ENCODE measurements around the gene ZNF577. TPM values are rescaled to one million over a fixed set of nuclear protein-coding genes. Genes with fewer than 3 reads are reported as not detected.
A peak's percentile ranks its signal among the peaks of the same experiment; 100 is the strongest.
"Not testable (repeated sequence)": the region's sequence is repeated elsewhere in the genome, so short reads cannot be mapped to it uniquely, and the experiment has no call there.

ZNF577 gene
- total RNA-seq, 1 donor from 2014 or later = 11.0 TPM

DNA sequence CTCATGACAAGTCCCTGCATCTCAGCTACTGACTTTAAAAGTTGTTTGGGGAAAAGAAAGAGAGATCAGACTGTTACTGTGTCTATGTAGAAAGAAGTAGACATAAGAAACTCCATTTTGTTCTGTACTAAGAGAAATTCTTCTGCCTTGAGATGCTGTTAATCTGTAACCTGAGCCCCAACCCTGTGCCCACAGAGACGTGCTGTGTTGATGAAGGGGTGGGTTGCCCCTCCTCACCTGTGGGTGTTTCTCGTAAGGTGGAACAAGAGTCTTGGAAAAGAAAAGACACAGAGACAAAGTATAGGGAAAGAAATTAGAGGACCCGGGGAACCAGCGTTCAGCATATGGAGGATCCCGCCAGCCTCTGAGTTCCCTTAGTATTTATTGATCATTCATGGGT lies 20.2 kb upstream of the ZNF577 start:
- H3K9me3 ChIP-seq (ENCODE audit: control insufficient read depth in 3 of 3, low read length in 3 of 3); H3K9ac ChIP-seq (ENCODE audit: low read depth in 1 of 3, low read length in 3 of 3): not testable (repeated sequence)

DNA sequence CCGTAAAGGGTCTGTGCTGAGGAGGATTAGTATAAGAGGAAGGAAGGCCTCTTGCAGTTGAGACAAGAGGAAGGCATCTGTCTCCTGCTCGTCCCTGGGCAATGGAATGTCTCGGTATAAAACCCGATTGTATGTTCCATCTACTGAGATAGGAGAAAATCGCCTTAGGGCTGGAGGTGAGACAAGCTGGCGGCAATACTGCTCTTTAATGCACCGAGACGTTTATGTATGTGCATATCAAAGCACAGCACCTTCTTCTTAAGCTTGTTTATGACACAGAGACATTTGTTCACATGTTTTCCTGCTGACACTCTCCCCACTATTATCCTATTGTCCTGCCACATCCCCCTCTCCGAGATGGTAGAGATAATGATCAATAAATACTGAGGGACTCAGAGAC lies 18.4 kb upstream of the ZNF577 start:
- not testable (repeated sequence) for H3K9me3 ChIP-seq (ENCODE audit: control insufficient read depth in 3 of 3, low read length in 3 of 3); H3K27me3 ChIP-seq (ENCODE audit: control insufficient read depth in 3 of 3, insufficient read depth in 3 of 3, low read length in 3 of 3); H3K4me1 ChIP-seq (ENCODE audit: control insufficient read depth in 3 of 3, insufficient read depth in 3 of 3, low read length in 3 of 3)

More for the DNA sequence above, 20.2 kb upstream of the ZNF577 start:
- H3K27ac ChIP-seq (ENCODE audit: low read depth, low read length); H3K4me3 ChIP-seq (ENCODE audit: low read length in 3 of 3); H3K4me1 ChIP-seq (ENCODE audit: control insufficient read depth in 3 of 3, insufficient read depth in 3 of 3, low read length in 3 of 3); H3K27me3 ChIP-seq (ENCODE audit: control insufficient read depth in 3 of 3, insufficient read depth in 3 of 3, low read length in 3 of 3); H3K36me3 ChIP-seq (ENCODE audit: control insufficient read depth in 3 of 3, insufficient read depth in 3 of 3, low read length in 3 of 3): not testable (repeated sequence)

DNA sequence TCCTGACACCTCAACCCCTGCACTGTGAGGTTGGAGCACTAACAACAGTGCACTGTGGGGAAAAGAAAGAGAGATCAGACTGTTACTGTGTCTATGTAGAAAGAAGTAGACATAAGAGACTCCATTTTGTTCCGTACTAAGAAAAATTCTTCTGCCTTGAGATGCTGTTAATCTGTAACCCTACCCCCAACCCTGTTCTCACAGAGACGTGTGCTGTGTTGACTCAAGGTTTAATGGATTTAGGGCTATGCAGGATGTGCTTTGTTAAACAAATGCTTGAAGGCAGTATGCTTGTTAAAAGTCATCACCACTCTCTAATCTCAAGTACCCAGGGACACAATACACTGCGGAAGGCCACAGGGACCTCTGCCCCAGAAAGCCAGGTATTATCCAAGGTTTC lies 17.9 kb upstream of the ZNF577 start:
- H3K27me3 ChIP-seq (ENCODE audit: control insufficient read depth in 3 of 3, insufficient read depth in 3 of 3, low read length in 3 of 3); H3K36me3 ChIP-seq (ENCODE audit: control insufficient read depth in 3 of 3, insufficient read depth in 3 of 3, low read length in 3 of 3); H3K4me1 ChIP-seq (ENCODE audit: control insufficient read depth in 3 of 3, insufficient read depth in 3 of 3, low read length in 3 of 3); H3K27ac ChIP-seq (ENCODE audit: low read depth, low read length); H3K9ac ChIP-seq (ENCODE audit: low read depth in 1 of 3, low read length in 3 of 3): not testable (repeated sequence)
- H3K4me3 ChIP-seq (ENCODE audit: low read length in 3 of 3) = peak overlapping the region in 1 of 3 donors; percentile 41
- peaks cover 3 to 13% (median 7%) of the 10 kb centered on the region in 3 donors for H3K9me3 ChIP-seq (ENCODE audit: control insufficient read depth in 3 of 3, low read length in 3 of 3)

More for the DNA sequence above, 18.4 kb upstream of the ZNF577 start:
- not testable (repeated sequence) for H3K9ac ChIP-seq (ENCODE audit: low read depth in 1 of 3, low read length in 3 of 3); H3K27ac ChIP-seq (ENCODE audit: low read depth, low read length); H3K4me3 ChIP-seq (ENCODE audit: low read length in 3 of 3); H3K36me3 ChIP-seq (ENCODE audit: control insufficient read depth in 3 of 3, insufficient read depth in 3 of 3, low read length in 3 of 3)

DNA sequence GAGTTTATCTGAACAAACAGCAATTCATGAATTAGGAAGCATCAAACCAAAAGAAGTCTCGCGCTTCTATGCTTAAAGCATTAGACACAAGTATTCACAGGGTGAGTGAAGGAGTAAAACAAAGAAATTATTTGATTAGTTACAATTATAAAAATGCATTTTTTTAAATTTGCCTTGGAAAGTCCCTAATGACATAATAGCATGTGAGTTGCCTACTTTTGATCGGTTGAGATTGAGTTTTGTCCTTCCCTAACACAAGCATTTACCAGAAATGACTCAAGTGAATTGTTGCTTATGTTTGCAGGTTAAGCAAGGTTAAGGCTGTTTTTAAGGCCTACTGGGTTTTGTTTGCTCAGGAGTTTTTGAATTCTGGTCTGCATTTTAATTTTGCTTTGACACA lies 17.5 kb upstream of the ZNF577 start:
- peaks cover 5 to 11% (median 6%) of the 10 kb centered on the region in 3 donors for H3K36me3 ChIP-seq (ENCODE audit: control insufficient read depth in 3 of 3, insufficient read depth in 3 of 3, low read length in 3 of 3)
- peaks cover 5 to 6% (median 5%) of the 10 kb centered on the region in 3 donors for H3K4me1 ChIP-seq (ENCODE audit: control insufficient read depth in 3 of 3, insufficient read depth in 3 of 3, low read length in 3 of 3)
- no peak overlapping the region for H3K27ac ChIP-seq (ENCODE audit: low read depth, low read length)
- H3K27me3 ChIP-seq (ENCODE audit: control insufficient read depth in 3 of 3, insufficient read depth in 3 of 3, low read length in 3 of 3) = peaks cover 3% of the 10 kb centered on the region in 3 donors
- H3K9me3 ChIP-seq (ENCODE audit: control insufficient read depth in 3 of 3, low read length in 3 of 3) = peaks cover 6 to 17% (median 9%) of the 10 kb centered on the region in 3 donors
- H3K4me3 ChIP-seq (ENCODE audit: low read length in 3 of 3) = peak overlapping the region; percentile 92 to 96 (median 94)
- H3K9ac ChIP-seq (ENCODE audit: low read depth in 1 of 3, low read length in 3 of 3) = peak overlapping the region in 1 of 3 donors; percentile 96

DNA sequence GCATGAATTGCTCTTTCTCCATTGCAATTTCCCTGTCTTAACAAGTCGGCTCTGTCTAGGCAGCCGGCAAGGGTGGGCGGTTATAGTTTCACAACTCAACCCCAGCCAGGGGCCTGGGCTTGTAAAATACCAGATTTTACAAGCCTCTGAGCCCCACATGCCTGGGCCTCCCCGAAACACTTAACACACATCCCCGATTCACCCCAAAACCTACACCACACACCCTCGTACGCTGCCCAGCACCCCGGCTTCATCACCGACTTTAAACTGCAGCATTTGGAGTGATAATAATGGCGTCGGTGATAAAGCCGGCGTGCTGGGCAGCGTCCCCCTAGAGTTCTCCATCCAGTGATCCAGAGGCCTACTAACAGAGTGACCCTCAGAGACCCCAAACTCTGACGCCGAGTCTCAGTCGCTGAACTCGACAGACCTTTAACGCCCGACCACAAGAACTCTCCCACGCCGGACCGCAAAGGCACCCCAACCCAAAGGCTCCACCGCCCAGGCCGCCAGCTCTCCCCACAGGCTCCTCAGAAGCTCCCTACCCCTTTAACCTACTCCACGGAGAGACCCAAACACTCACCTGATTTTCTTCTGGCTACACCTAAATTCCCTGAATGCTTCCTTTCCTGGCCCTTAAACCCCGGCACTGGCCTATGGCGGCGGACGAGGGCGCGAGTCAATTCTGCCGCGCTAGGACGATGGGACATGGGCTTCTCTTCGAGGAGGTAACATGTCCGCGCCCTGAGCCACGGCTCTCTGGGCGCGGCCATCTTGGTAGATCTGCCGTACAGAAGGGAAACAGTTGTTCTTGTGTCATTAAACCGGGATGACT lies 16.8 kb upstream of the ZNF577 start, which contains the start of gene ZNF649:
TSS of gene ZNF649 (minus strand) at position 687 of the 835 bp plus-strand sequence. CDS start 4,910 bp downstream, outside the sequence.
- Histone ChIP-seq H3K27me3 (ENCODE audit: control insufficient read depth in 3 of 3, insufficient read depth in 3 of 3, low read length in 3 of 3) (peaks cover 0 to 3% (median 3%) of the 10 kb centered on the region in 3 donors), H3K4me1 (ENCODE audit: control insufficient read depth in 3 of 3, insufficient read depth in 3 of 3, low read length in 3 of 3) (peaks cover 5 to 6% (median 5%) of the 10 kb centered on the region in 3 donors), H3K4me3 (ENCODE audit: low read length in 3 of 3) (peak within 1 kb of the TSS; percentile 92 to 96 (median 94)), H3K27ac (ENCODE audit: low read depth, low read length) (peak within 1 kb of the TSS; percentile 84), H3K9ac (ENCODE audit: low read depth in 1 of 3, low read length in 3 of 3) (peak within 1 kb of the TSS; percentile 95 to 96 (median 96)), H3K36me3 (ENCODE audit: control insufficient read depth in 3 of 3, insufficient read depth in 3 of 3, low read length in 3 of 3) (peaks cover 12 to 18% (median 12%) of the 10 kb centered on the region in 3 donors), H3K9me3 (ENCODE audit: control insufficient read depth in 3 of 3, low read length in 3 of 3) (peaks cover 9 to 21% (median 13%) of the 10 kb centered on the region in 3 donors)

DNA sequence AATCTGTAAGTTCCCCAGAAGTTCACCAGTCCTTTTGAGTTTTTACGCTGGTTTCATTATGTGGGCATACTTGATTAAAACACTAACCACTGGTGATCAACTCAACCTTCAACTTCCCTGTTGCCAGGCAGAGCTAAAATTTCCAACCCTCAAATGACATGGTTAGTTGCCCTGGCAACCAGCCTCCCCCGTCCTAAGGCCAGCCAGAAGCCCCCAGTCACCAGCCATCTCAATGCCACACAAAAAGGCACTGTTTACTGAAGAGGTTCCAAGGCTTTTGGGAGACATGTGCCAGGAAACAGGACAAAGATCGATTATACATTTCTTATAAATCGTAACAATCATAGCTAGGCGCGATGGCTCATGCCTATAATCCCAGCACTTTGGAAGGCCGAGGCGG lies 15.4 kb upstream of the ZNF577 start:
- no peak overlapping the region for H3K9ac ChIP-seq (ENCODE audit: low read depth in 1 of 3, low read length in 3 of 3)
- H3K27me3 ChIP-seq (ENCODE audit: control insufficient read depth in 3 of 3, insufficient read depth in 3 of 3, low read length in 3 of 3) = peaks cover 0 to 3% (median 3%) of the 10 kb centered on the region in 3 donors
- peak overlapping the region in 1 of 3 donors; percentile 17 for H3K4me3 ChIP-seq (ENCODE audit: low read length in 3 of 3)
- H3K9me3 ChIP-seq (ENCODE audit: control insufficient read depth in 3 of 3, low read length in 3 of 3) = peaks cover 9 to 29% (median 16%) of the 10 kb centered on the region in 3 donors
- H3K27ac ChIP-seq (ENCODE audit: low read depth, low read length) = no peak overlapping the region
- H3K36me3 ChIP-seq (ENCODE audit: control insufficient read depth in 3 of 3, insufficient read depth in 3 of 3, low read length in 3 of 3) = peaks cover 23 to 30% (median 23%) of the 10 kb centered on the region in 3 donors
- H3K4me1 ChIP-seq (ENCODE audit: control insufficient read depth in 3 of 3, insufficient read depth in 3 of 3, low read length in 3 of 3) = peaks cover 5 to 6% (median 5%) of the 10 kb centered on the region in 3 donors

DNA sequence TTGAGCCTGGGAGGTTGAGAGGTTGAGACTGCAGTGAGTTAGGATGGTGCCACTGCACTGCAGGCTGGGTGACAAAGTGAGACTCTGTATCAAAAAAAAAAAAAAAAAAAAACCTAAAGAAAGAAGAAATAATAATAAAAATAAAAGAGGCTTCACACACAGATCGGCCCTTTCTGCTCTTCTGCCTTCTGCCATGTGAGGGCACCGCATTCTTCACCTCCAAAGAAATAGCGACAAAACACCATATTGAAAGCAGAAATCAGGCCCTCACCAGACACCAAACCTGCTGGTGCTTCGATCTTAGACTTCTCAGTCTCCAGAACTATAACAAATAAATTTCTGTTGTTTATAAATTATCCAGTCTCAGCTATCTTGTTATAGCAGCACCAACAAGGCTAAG lies 14.1 kb upstream of the ZNF577 start:
- peaks cover 5 to 6% (median 5%) of the 10 kb centered on the region in 3 donors for H3K4me1 ChIP-seq (ENCODE audit: control insufficient read depth in 3 of 3, insufficient read depth in 3 of 3, low read length in 3 of 3)
- H3K27me3 ChIP-seq (ENCODE audit: control insufficient read depth in 3 of 3, insufficient read depth in 3 of 3, low read length in 3 of 3) = no peaks in the 10 kb centered on the region
- no peak overlapping the region for H3K9ac ChIP-seq (ENCODE audit: low read depth in 1 of 3, low read length in 3 of 3)
- peaks cover 11 to 34% (median 17%) of the 10 kb centered on the region in 3 donors for H3K9me3 ChIP-seq (ENCODE audit: control insufficient read depth in 3 of 3, low read length in 3 of 3)
- H3K36me3 ChIP-seq (ENCODE audit: control insufficient read depth in 3 of 3, insufficient read depth in 3 of 3, low read length in 3 of 3) = peaks cover 33 to 43% (median 36%) of the 10 kb centered on the region in 3 donors
- no peak overlapping the region for H3K4me3 ChIP-seq (ENCODE audit: low read length in 3 of 3)
- H3K27ac ChIP-seq (ENCODE audit: low read depth, low read length) = no peak overlapping the region

DNA sequence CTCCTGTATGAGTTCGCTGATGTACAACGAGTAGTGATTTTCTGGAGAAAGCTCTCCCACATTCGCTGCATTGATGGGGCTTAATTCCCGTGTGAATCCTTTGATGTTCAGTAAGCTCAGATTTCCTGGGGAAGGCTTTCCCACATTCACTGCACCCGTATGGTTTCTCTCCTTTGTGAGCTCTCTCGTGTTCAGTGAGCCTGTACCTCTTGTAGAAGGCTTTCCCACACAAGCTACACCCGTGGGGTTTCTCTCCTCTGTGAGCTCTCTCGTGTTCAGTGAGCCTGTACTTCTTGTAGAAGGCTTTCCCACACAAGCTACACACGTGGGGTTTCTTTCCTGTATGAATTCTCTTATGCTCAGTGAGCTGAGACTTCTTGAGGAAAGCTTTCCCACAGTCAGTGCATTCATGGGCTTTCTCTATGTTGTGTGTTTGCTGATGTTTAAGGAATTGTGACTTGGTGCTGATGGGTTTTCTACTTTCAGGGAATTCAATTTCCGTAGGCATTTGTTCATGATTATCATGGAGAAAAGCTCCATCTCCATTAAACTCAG lies 3.5 kb upstream of the ZNF577 start:
- H3K27me3 ChIP-seq (ENCODE audit: control insufficient read depth in 3 of 3, insufficient read depth in 3 of 3, low read length in 3 of 3) = no peaks in the 10 kb centered on the region
- H3K4me1 ChIP-seq (ENCODE audit: control insufficient read depth in 3 of 3, insufficient read depth in 3 of 3, low read length in 3 of 3) = peaks cover 0 to 4% (median 3%) of the 10 kb centered on the region in 3 donors
- peaks cover 61 to 68% (median 64%) of the 10 kb centered on the region in 3 donors for H3K36me3 ChIP-seq (ENCODE audit: control insufficient read depth in 3 of 3, insufficient read depth in 3 of 3, low read length in 3 of 3)
- H3K9ac ChIP-seq (ENCODE audit: low read depth in 1 of 3, low read length in 3 of 3) = no peak overlapping the region
- peak overlapping the region in 2 of 3 donors; percentile 34 to 60 for H3K4me3 ChIP-seq (ENCODE audit: low read length in 3 of 3)
- no peak overlapping the region for H3K27ac ChIP-seq (ENCODE audit: low read depth, low read length)
- H3K9me3 ChIP-seq (ENCODE audit: control insufficient read depth in 3 of 3, low read length in 3 of 3) = peaks cover 24 to 70% (median 26%) of the 10 kb centered on the region in 3 donors

DNA sequence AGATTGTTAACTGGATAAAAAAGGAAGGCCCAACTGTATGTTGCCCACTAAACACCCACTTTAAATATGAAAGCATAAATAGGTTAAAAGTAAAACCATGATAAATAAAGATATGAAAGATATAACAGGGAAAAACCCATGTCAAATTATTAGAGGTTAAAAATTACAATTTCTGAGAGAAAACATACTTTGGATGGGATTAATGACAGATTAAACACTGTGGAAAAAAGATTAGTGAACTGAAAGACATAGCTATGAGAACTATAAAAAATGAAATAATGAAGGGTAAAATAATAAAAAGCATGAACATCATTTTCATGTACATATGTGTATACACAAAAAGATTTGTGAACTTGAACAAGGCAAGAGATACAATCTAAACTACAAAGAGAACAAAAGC lies 2.2 kb upstream of the ZNF577 start:
- Histone ChIP-seq H3K9me3 (ENCODE audit: control insufficient read depth in 3 of 3, low read length in 3 of 3) (peaks cover 24 to 67% (median 26%) of the 10 kb centered on the region in 3 donors), H3K4me3 (ENCODE audit: low read length in 3 of 3) (peak overlapping the region in 1 of 3 donors; percentile 60), H3K27ac (ENCODE audit: low read depth, low read length) (no peak overlapping the region), H3K9ac (ENCODE audit: low read depth in 1 of 3, low read length in 3 of 3) (no peak overlapping the region), H3K36me3 (ENCODE audit: control insufficient read depth in 3 of 3, insufficient read depth in 3 of 3, low read length in 3 of 3) (peaks cover 51 to 55% (median 53%) of the 10 kb centered on the region in 3 donors), H3K4me1 (ENCODE audit: control insufficient read depth in 3 of 3, insufficient read depth in 3 of 3, low read length in 3 of 3) (peaks cover 0 to 4% (median 3%) of the 10 kb centered on the region in 3 donors), H3K27me3 (ENCODE audit: control insufficient read depth in 3 of 3, insufficient read depth in 3 of 3, low read length in 3 of 3) (no peaks in the 10 kb centered on the region)

All from skeletal muscle tissue (tissue), 4 donors.